GM18858 (cell line): Measurements from ENCODE around the gene CTNNBIP1.
A peak's percentile ranks its signal among the peaks of the same experiment; 100 is the strongest.
"Not testable (repeated sequence)": the region's sequence is repeated elsewhere in the genome, so short reads cannot be mapped to it uniquely, and the experiment has no call there.

Experiments
- ATAC-seq: cut with Tn5 transposase; IDR thresholded peaks from one replicate; pipeline ENCODE4 v1.9.1; 2021; ENCODE audit not compliant: unreplicated experiment

Gene CTNNBIP1, protein sequence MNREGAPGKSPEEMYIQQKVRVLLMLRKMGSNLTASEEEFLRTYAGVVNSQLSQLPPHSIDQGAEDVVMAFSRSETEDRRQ

DNA sequence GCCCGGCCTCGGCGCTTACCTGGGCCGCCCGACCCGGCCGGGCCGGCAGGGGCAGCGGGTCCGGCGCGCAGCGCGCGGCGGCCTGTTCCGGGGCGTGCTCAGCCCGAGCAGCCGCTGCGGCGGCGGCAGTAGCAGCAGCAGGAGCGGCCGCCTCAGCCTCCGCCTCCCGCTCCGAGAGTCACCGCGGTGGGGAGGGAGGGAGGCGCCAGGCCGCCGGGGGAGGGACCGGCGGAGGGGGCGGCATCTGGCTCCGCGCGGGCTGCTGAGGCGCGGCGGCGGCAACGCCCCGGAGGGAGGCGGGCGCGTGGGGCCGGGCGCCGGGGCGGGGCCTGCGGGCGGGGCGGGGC lies at the start of gene CTNNBIP1:
Gene CTNNBIP1, minus strand, starts transcription at position 194 of the 347 bp plus-strand sequence. CDS start 38,205 bp downstream, outside the sequence.
- peak; percentile 50 for ATAC-seq

DNA sequence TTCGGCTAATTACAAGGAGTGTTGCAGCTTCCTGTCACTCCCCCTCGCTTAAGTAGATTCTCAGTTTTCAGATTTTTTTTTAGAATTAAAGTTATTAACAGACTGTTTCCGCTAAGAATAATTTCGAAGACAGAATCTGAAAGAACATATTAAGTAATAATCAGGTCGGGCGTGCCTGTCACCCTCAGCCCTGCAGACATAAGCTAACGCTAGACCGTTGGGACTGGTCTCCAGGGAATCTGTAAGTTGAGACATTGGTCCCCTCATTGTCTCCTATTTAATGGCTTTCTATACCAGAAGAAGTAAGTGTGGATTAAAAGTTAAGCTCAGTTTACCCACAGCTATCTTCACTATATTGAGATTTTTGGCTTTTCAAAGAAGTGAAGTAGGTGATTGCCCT lies 47.7 kb upstream of the CTNNBIP1 start:
- no peak for ATAC-seq

DNA sequence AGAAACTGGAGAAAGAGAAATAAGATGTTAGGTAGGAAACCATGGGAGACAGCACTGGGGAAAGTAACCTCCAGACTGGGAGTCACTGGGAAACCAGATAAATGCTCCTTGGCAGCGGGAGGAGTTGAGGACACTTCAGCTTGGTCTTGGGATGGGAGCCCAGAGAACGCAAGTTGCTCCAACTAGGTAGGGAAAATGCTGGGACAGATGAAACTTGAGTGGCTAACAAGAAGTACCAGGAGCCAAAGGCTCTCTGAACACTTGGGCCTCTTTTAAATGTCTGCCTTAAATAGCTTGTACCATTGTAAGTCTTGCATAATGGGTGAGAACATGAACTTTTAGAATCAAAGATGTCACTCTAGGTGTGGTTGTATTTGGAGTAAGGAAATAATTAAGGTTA lies 36.2 kb upstream of the CTNNBIP1 start:
- ATAC-seq = no peak

DNA sequence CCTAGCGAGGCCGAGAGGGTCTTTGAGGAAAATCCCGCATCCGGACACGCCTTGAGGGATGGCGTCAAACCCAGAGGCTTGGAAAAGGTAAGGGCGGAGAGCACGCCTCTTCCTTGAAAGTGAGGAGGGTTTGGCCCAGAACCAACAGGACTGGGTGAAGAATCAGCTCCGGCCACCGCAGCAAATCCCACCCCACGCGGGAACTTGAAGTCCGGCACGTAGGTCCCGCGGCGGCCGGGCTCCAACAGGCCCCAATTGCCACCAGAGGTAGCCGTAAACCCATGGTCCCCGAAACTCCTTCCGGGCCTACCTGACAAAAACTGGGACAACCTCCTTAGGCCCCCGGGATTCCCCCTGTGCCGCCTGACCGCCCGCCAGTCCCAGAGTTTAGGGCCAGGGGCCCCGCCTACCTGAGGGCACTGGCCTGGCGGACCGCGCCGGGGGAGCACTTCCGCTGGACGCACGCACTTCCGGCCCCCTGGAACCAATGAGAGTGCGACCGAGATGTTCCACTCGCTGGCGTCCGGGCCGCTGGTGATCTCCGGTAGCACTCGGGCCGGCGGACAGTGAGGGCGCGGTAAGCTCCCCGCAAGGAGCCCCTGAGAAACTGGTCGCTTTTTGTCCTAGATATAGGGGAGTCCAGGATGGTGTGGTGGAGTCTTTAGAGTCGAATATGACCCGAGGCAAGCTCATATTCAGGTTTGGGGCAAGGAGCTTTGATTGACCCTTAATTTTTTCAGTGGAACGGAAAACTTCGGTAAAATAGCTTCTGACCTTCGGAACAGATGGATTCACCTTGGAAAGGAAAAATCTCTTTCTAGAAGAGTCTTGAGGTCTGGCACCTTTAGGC lies 33.1 kb upstream of the CTNNBIP1 start, which contains the start of the genes LZIC and NMNAT1:
Gene LZIC, minus strand, starts transcription at position 453 of the 850 bp plus-strand sequence. CDS start 6,772 bp downstream, outside the sequence.
Gene NMNAT1, plus strand, starts transcription at position 537 of the 850 bp plus-strand sequence. CDS start 28,599 bp downstream, outside the sequence.
- peak; percentile 61 for ATAC-seq

DNA sequence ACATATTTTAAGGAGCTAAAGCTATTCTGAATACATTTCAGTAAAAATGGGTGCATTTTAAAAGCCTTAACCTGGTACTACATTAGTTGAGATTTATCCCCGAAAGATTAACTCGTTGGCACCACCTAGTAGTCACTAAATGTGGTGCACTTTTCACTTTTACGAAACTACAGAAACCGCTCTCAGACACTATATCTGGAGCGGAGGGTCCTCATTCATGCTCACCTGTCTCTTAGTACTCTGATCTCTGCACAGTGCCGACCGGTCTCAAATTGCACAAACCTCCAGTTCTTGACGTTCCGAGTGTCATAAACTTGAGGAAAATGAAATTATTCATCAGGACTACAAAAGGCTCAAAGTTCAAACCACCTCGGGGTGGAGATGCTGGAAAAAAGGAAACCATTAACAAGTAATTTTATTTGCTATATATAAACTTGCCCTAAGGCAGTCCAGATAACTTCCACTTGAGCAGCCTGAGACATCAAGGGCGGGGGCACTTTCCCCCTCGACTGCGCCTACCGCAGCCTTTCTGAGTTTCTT lies 32.4 kb upstream of the CTNNBIP1 start:
- ATAC-seq = no peak

DNA sequence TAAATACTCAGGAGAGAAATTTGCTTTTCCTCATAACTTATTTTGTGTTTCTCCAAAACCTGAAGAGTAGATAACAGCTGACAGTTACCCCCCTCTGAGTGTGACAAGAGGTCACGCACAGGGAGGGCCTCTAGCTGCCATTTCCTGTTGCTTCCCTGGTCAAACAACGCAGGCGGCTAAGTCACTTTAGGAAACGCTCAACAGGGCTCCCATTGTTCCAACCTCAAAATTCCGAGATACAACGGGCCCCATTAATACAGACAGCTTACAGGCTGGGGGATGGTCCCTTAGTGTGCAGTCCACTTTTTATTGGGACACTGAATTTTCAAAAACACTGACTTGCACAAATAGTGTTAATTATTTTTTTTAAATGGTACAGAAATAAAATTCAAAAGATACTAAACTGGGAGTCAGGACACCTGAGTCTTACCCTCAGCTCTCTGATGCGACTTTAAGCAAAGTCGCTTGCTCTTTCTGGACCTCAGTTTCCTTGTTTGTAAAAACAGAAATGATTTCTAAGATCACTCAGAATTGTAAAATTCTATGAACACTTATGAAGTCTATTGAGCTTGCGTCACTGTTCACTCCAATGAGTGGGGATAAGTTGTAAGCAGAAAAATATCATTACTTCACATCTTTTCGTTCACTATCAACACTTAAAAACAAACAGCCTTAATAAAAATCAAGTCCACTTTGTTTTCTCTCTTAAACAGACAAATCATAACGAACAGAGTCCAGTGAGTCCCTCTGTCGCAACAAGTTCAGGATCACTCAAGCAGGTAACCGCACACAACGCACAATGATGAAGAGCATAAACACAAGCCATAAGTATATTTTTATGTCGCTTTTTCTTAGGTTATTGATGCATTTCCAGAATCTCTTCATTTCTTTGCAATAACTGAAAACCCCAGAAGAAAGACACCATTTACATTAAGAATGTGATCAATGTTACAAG lies 19.6 kb upstream of the CTNNBIP1 start:
- no peak for ATAC-seq

DNA sequence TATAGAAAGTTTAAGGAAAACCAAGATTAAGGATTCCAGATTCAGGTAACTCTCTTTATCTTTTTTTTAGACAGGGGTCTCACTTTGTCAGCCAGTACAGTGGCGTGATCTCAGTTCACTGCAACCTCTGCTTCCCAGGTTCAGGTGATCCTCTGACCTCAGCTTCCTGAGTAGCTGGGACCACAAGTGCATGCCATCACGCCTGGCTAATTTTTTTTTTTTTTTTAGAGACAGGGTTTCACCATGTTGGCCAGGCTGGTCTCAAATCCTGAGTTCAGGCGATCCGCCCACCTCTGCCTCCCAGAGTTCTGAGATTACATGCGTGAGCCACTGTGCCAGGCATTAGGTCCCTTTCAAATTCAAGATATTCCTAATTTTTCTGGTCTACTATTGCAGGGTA lies 17.2 kb upstream of the CTNNBIP1 start:
- no peak for ATAC-seq

DNA sequence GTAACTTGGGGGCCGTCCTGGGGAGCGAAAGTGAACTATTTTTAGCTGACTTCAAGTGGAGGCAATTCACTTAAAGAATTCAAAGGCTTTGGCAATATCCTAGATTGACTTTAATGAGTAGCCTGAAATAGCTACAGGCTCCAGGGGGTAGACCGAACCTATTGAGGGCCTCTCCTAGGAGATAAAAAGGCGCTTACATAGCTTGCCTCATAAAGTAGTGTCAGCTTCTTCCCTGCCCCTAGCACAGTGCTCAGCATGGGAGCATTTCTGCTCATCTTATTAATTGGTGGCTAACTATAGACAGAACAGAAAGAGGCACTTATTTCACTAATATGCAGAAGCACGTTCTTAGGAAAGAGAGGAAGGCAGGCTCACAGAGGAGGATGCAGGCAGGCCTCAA lies 12.3 kb upstream of the CTNNBIP1 start:
- no peak for ATAC-seq

DNA sequence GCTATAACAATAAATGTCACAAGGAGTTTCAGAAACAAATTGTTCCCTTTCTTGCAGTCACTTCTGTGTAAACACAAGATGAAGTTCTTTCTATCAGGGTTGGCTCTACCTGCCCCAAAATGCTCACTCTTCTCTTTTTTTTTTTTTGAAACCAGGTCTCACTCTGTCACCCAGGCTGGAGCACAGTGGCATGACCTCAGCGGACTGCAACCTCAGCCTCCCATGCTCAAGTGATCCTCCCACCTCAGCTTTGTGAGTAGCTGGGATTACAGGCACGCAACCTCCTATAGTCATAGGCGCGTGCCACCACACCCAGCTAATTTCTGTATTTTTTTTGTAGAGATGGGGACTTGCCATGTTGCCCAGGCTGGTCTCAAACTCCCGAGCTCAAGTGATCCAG lies 10.5 kb upstream of the CTNNBIP1 start:
- no peak for ATAC-seq

DNA sequence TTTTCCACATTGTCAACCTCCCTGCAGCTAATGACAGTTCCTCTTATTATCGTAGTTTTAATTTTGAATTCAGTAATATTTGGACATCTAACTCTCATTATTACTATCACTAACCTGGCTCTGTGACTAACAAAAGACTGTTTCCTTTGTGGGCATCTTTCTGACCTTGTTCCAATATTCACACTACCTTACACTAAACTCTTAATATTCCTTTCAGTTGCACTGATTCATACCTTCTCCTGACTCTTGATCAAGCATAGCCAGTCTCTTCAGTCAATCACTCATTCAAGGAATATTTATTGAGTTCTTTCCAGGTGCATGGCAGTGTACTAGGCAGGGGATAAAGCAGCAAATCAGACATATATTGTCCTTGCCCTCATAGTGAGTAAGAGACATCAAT lies 7.8 kb upstream of the CTNNBIP1 start:
- ATAC-seq = no peak

DNA sequence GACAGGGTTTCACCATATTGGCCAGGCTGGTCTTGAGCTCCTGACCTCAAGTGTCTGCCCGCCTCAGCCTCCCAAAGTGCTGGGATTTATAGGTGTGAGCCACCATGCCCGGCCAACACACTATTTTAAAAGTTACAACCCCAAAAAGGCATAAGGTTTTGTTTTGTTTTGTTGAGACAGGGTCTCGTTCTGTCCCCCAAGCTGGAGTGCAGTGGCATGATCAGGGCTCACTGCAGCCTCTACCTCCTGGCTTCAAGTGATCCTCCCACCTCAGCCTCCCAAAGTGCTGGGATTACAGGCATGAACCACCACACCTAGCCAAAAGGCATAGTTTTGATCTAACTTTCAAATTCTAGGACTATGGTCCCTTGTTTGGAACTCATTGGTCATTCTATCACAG lies 7.4 kb upstream of the CTNNBIP1 start:
- ATAC-seq = not testable (repeated sequence)

DNA sequence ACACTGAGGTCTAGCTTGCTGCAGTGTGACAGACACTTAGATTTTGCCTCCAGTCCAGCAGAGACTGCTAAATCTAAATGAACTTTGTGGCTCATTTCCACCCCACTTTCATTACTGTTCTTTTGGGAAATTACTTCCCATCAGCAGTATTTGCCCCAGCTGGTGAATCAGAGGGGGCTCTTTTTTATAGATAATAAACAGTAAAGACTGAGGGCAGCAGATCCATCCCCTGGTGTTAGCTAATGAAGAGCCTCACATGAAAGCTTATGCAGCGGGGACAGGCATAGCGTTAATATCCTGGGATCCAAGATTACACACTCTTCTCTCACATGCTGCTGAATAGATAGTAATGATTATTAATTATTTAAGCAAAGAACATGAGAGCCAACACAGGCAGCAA lies 6.4 kb upstream of the CTNNBIP1 start:
- ATAC-seq = no peak

DNA sequence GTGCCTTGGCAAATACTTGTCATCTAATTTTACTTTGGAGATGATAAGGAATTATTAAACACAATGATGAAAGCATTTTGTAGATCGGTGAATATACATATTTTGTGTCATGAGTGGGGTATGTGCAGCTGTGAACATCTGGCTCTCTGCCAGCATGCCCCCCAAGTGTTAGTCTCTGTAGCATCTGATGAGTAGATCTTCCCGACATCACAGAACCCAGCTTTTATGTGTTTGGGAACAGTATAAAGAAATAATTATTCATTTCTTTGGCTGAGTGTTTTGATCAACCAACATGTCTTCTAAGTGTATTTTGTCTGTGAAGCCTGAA lies 4.5 kb upstream of the CTNNBIP1 start:
- no peak for ATAC-seq

DNA sequence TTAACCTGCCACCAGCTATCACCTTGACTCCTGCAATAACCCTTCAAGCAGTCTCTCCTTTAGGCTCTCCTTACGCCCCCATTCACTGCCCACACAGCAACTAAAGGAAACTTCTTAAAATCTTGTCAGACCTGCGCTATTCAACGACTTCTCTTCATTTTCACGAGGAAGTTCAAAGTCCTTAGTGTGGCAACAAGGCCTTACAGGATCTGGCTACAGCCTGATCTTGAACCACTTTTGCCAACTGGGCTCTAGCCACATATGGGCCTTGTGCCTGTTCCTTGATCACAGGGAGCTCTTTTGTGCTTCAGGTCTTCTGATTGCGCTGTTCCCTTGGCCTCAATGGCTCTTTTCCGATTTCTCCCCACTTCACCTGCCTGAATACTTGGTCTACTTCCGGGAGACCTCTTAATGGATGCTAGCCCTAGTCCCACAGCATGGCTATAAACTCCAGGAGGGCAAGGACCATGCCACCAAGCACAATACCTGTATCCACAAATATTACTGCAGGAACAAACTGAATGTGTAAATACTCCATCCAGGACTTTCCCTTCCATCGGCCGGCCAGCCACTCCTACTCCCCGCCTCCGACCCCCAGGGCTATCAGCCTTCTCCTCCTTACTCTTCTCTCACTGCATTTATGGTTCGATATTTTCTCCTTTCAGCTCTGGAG lies 2.3 kb upstream of the CTNNBIP1 start:
- no peak for ATAC-seq

DNA sequence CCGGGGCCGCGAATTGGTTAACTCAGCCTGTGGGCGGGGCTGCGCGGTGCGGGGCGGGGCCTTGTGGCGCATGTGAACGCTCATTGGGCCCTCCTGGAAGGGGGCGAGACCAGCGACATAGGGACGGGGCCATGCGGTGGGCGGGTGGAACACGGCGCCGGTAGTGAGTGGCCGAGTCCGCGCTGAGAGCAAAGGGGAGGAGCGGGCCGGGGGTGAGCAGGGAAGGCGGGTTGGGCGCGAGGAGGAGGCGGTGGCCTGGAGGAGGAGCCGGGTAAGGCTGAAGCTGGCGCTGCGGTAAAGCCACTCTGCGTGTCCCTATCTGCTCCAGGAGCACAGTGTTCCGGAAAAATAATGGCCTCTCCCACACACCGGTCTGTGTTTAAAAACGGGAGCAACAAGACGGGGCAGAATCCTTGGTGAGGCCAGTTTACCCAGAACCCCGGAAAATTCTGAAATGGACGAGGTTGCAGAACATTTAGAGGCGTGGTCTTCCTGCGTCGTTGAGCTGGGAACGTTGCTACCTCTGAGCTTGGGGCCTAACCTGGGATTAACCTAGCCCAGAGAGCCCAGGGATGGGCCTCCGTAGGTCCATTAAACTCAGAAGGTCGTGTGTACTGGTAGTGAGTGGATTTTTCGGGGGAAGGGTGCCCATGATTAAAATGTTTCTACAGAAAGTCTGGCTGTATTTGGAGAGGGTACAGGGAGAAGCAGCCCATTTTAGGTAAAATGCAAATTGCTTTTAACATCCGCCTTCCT lies 532 bp upstream of the CTNNBIP1 start:
- peak; percentile 77 for ATAC-seq

DNA sequence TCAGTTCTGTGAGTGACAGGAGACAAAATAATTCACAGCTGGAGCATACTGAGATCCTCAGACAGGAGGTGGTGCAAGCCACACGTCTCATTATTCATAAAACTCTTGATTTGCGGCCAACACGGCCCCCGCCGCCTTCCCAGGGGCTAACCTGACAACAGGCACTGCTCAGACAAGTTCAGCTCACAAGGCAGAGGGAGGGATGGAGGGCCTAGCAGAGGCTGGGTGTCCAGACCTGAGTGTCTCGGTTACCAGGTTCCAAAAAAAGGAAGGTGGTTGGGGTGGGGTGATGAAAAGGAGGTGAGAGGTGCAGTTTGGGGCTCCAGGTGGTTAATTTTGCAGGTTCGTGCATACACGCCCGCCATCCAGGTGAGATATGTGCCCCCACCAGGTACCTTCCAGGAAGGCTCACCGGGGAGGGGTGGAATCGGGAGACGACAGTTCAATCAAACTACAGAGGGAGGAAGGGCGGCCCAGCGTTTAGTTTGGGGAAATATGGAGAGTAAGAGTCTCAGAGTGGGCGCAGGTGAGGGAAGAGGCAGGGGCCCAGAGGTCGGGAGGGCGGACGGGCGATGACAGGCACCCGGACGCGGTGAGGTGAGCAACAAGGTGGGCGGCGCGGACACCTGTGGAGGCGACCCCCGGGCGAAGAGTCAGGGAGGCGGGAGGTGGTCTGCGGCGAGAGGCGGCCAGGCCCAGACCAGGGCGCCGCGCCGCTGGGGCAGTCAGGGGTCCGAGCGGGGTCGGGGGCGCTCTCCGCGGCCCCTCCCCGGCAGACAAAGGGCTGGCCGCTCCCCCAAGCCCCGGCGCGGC lies 629 bp downstream of the CTNNBIP1 start:
- peak; percentile 13 for ATAC-seq

DNA sequence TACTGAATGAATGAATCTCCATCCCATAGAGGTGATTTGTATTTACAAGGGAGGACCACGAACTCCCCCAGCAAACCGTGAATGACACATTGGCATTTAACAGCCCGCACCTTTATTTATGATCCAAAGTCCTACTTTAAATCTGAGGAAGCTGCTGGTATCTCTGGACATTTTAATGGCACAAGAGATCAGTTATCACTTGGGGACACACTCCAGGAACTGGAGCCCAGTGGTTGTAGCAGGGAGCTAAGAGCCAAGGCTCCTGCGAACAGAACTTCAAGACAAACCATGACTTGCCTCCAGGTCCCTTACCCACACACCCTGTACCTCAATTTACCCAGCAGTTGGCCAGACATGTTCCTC lies 1.2 kb downstream of the CTNNBIP1 start:
- ATAC-seq = no peak

DNA sequence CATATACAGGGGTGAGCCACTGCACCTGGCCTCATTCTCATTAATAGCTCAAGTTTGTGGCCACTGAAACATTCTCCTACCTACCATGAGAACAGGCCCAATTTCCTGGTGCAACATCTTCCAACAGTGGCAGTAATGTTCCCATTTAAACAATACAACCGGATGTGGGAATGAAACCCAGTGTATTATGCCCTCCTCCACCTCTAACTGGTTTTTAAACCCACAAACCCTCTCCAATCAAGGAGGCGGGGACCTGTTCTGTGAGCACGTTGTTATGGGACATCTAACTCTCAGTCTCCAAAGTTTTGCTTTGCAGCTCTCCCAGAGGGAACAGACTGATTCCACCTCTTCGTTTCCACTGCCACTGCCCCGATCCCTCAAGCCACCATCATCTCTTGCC lies 2.6 kb downstream of the CTNNBIP1 start:
- no peak for ATAC-seq

DNA sequence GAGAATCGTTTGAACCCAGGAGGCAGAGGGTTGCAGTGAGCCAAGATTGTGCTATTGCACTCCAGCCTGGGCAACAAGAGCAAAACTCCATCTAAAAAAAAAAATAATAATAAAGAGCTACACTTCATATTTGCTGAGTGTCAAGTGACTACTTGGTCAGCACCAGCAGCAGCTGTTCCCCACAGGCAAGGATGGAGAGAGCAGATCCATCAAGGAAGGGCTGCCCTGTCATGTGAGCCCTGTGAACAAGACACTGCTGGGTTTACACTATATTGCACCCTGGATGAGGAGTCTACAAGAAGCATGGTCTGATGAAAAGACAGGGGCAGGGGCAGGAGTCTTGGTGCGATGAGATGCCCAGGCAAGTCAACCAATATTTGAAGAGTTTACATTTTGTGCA lies 3.6 kb downstream of the CTNNBIP1 start:
- ATAC-seq = no peak
